Measurements from ENCODE around the gene MCF2. TPM values are rescaled to one million over a fixed set of nuclear protein-coding genes. Genes with fewer than 3 reads are reported as not detected.

The MCF2 gene
- total RNA-seq, result 0.39 and 0.73 TPM in 2 replicates
- total RNA-seq (2013), result 0.77 TPM
- 0.54 and 1.5 TPM in 2 replicates for polyA plus RNA-seq
- 0.26 and 0.29 TPM in 2 replicates for polyA minus RNA-seq

- Histone ChIP-seq H3K9ac (ENCODE audit: low read length) (no peak within 1 kb of the TSS), H3K9me3 (ENCODE audit: control extremely low read depth in 1 of 3, control insufficient read depth in 2 of 3, insufficient read depth in 1 of 3, low read length in 2 of 3) (no peaks in the 10 kb centered on the region), H3K27ac (ENCODE audit: low read length in 2 of 2) (no peak within 1 kb of the TSS), H2AFZ (ENCODE audit: insufficient read depth, low read depth, low read length, poor library complexity, severe bottlenecking) (no peak within 1 kb of the TSS), H3K4me3 (ENCODE audit: control extremely low read depth in 1 of 5, extremely low read depth in 1 of 5, insufficient read depth in 1 of 5, low read depth in 2 of 5, low read length in 4 of 5) (no peak within 1 kb of the TSS), H3K4me1 (ENCODE audit: control insufficient read depth in 2 of 2, insufficient read depth in 2 of 2, low read length in 2 of 2) (no peaks in the 10 kb centered on the region), H3K4me2 (replicated peaks; ENCODE audit: low read depth, low read length, poor library complexity, severe bottlenecking) (no peak within 1 kb of the TSS), H4K20me1 (ENCODE audit: control insufficient read depth, insufficient read depth, low read length, poor library complexity, severe bottlenecking) (no peaks in the 10 kb centered on the region), H3K79me2 (ENCODE audit: control insufficient read depth, insufficient read depth, low read length) (no peaks in the 10 kb centered on the region), H3K36me3 (replicated peaks in 1 of 2; ENCODE audit: control extremely low read depth in 1 of 2, control insufficient read depth in 1 of 2, extremely low read depth in 1 of 2, insufficient read depth in 2 of 2, low read length in 1 of 2) (no peaks in the 10 kb centered on the region), H3K27me3 (replicated peaks in 1 of 4; ENCODE audit: control extremely low read depth in 1 of 4, control insufficient read depth in 3 of 4, insufficient read depth in 4 of 4, low read length in 3 of 4) (no peaks in the 10 kb centered on the region)
- CTCF ChIA-PET, result no interaction called here
- Mint-ChIP-seq H3K27me3 (no peaks in the 10 kb centered on the region), H3K9me3 (ENCODE audit: insufficient read depth) (peaks cover 4% of the 10 kb centered on the region), H3K4me3 (no peak within 1 kb of the TSS), H3K4me1 (no peaks in the 10 kb centered on the region), H3K27ac (no peak within 1 kb of the TSS)
- DNase-seq, result no peak
- POLR2A ChIA-PET, result no interaction called here
- ATAC-seq (ENCODE audit: low read depth), result no peak
- no peak for TF ChIP-seq CTCF (IDR thresholded peaks at IDR 0.05)
- no peak for TF ChIP-seq EZH2 (IDR thresholded peaks at IDR 0.05; ENCODE audit: borderline replicate concordance, insufficient read depth, low read depth, low read length, poor library complexity, severe bottlenecking)
- no CpG with 5 or more reads among the region's 4 CpGs for WGBS (ENCODE audit: insufficient coverage)
- intact Hi-C loops (cut with micrococcal nuclease), result no loop called here
Observed at GRCh38 chrX:139708067-139708466, at the start of gene MCF2. Gene MCF2 (minus strand): TSS chrX:139708167. CDS start chrX:139651744, 56,423 bp downstream.

- TF ChIP-seq CTCF (IDR thresholded peaks at IDR 0.05) (no peak), EZH2 (IDR thresholded peaks at IDR 0.05; ENCODE audit: borderline replicate concordance, insufficient read depth, low read depth, low read length, poor library complexity, severe bottlenecking) (no peak)
- Histone ChIP-seq H4K20me1 (ENCODE audit: control insufficient read depth, insufficient read depth, low read length, poor library complexity, severe bottlenecking) (peaks cover 6% of the 10 kb centered on the region), H3K36me3 (replicated peaks in 1 of 2; ENCODE audit: control extremely low read depth in 1 of 2, control insufficient read depth in 1 of 2, extremely low read depth in 1 of 2, insufficient read depth in 2 of 2, low read length in 1 of 2) (peaks cover 0 to 19% of the 10 kb centered on the region in 2 experiments), H3K27me3 (replicated peaks in 1 of 4; ENCODE audit: control extremely low read depth in 1 of 4, control insufficient read depth in 3 of 4, insufficient read depth in 4 of 4, low read length in 3 of 4) (no peaks in the 10 kb centered on the region), H3K9ac (ENCODE audit: low read length) (no peak overlapping the region), H2AFZ (ENCODE audit: insufficient read depth, low read depth, low read length, poor library complexity, severe bottlenecking) (no peak overlapping the region), H3K4me1 (ENCODE audit: control insufficient read depth in 2 of 2, insufficient read depth in 2 of 2, low read length in 2 of 2) (no peaks in the 10 kb centered on the region), H3K79me2 (ENCODE audit: control insufficient read depth, insufficient read depth, low read length) (no peaks in the 10 kb centered on the region), H3K27ac (ENCODE audit: low read length in 2 of 2) (no peak overlapping the region), H3K4me3 (ENCODE audit: control extremely low read depth in 1 of 5, extremely low read depth in 1 of 5, insufficient read depth in 1 of 5, low read depth in 2 of 5, low read length in 4 of 5) (no peak overlapping the region), H3K9me3 (ENCODE audit: control extremely low read depth in 1 of 3, control insufficient read depth in 2 of 3, insufficient read depth in 1 of 3, low read length in 2 of 3) (peaks cover 0 to 13% (median 4%) of the 10 kb centered on the region in 3 donors), H3K4me2 (replicated peaks; ENCODE audit: low read depth, low read length, poor library complexity, severe bottlenecking) (no peak overlapping the region)
- Mint-ChIP-seq H3K4me3 (no peak overlapping the region), H3K9me3 (ENCODE audit: insufficient read depth) (peaks cover 3% of the 10 kb centered on the region), H3K4me1 (no peaks in the 10 kb centered on the region), H3K27ac (no peak overlapping the region), H3K27me3 (no peaks in the 10 kb centered on the region)
- CTCF ChIA-PET, result no interaction called here
- DNase-seq (no peak), ATAC-seq (ENCODE audit: low read depth) (no peak)
- no CpG with 5 or more reads among the region's 3 CpGs for WGBS (ENCODE audit: insufficient coverage)
- intact Hi-C loops (cut with micrococcal nuclease), result no loop called here
- POLR2A ChIA-PET, result no interaction called here
Observed at GRCh38 chrX:139751053-139751452, 43.1 kb upstream of the MCF2 start.
